Natural killer cell (primary cell): ENCODE measurements around the gene BDKRB2. TPM values are rescaled to one million over a fixed set of nuclear protein-coding genes. Genes with fewer than 3 reads are reported as not detected.

Experiments
- ATAC-seq, 3 donors: fragments of 150-1000 bp in 2 of 3; fragments of 200-7000 bp in 1 of 3; cut with Tn5 transposase; 1 replicate in 1 of 3; 2 replicates in 2 of 3; pipeline ENCODE4 v1.10.0; 2021; ENCODE audit warnings: mild to moderate bottlenecking in 2 of 3, moderate library complexity in 2 of 3
- DNase-seq, 2 donors: peaks; one replicate each; pipeline versions ENCODE4 v3.0.0 to v3.0.0-alpha.2; 2013 to 2021; ENCODE audit warnings: mixed read lengths in 1 of 2
- H3K27ac ChIP-seq: one replicate; pipeline ENCODE4 v1.5.1; 2013; ENCODE audit warnings: mild to moderate bottlenecking, low read length
- H3K27me3 ChIP-seq: one replicate; pipeline ENCODE4 v1.6.1; 2013; ENCODE audit warnings: low read length; ENCODE audit not compliant: control insufficient read depth, insufficient read depth
- H3K36me3 ChIP-seq: one replicate; pipeline ENCODE4 v1.6.1; 2013; ENCODE audit warnings: low read length; ENCODE audit not compliant: control insufficient read depth, insufficient read depth
- H3K4me1 ChIP-seq: one replicate; pipeline ENCODE4 v1.6.1; 2013; ENCODE audit warnings: low read length; ENCODE audit not compliant: control insufficient read depth, insufficient read depth
- H3K4me3 ChIP-seq: one replicate; pipeline ENCODE4 v1.5.1; 2013; ENCODE audit warnings: low read length
- H3K9me3 ChIP-seq: one replicate; pipeline ENCODE4 v1.6.1; 2013; ENCODE audit warnings: low read length; ENCODE audit not compliant: control insufficient read depth, insufficient read depth
- H3K27ac Mint-ChIP-seq, 2 donors: one replicate each; pipeline ENCODE4 v1.8.0; 2022; ENCODE audit warnings: mild to moderate bottlenecking in 2 of 2, mixed read lengths in 2 of 2, moderate library complexity in 1 of 2
- H3K27me3 Mint-ChIP-seq, 2 donors: one replicate each; pipeline ENCODE4 v1.8.0; 2022; ENCODE audit warnings: low read depth in 2 of 2, mixed read lengths in 2 of 2
- H3K36me3 Mint-ChIP-seq: one replicate; pipeline ENCODE4 v1.8.0; 2022; ENCODE audit warnings: mixed read lengths
- H3K4me1 Mint-ChIP-seq, 2 donors: one replicate each; pipeline ENCODE4 v1.8.0; 2022; ENCODE audit warnings: mixed read lengths in 2 of 2
- H3K4me3 Mint-ChIP-seq: one replicate; pipeline ENCODE4 v1.8.0; 2022; ENCODE audit warnings: mild to moderate bottlenecking, moderate library complexity, mixed read lengths
- H3K9me3 Mint-ChIP-seq, 2 donors: one replicate each; pipeline ENCODE4 v1.8.0; 2022; ENCODE audit warnings: mixed read lengths in 2 of 2
- WGBS: methylation state at CpG from one replicate; pipeline ENCODE4 v1.1.7; 2013; ENCODE audit warnings: missing lambda C conversion rate; ENCODE audit not compliant: insufficient coverage; 5-methylcytosine and 5-hydroxymethylcytosine counted together
- intact Hi-C: fragments of 100-400 bp; cut with micrococcal nuclease; formaldehyde crosslinking; loops from one replicate; pipeline ENCODE4 v1.14.2; 2022
- total RNA-seq, 4 donors: library from RNA; stranded (reverse); fragments of 120-200 nt in 1 of 4; gene quantifications; one replicate each; pipeline versions ENCODE4 v1.2.3 to v1.2.4, GENCODE V29; 2013 to 2022
- TF ChIP-seq, protein P1 (sequence below): fragments of 200-600 bp; IDR thresholded peaks from one replicate; pipeline ENCODE4 v1.8.0; 2022; ENCODE audit warnings: antibody characterized with exemption

BDKRB2 gene
- total RNA-seq, 3 donors from 2014 or later (not counting 1 experiment from before 2014, with no cell fraction given) = not detected

DNA sequence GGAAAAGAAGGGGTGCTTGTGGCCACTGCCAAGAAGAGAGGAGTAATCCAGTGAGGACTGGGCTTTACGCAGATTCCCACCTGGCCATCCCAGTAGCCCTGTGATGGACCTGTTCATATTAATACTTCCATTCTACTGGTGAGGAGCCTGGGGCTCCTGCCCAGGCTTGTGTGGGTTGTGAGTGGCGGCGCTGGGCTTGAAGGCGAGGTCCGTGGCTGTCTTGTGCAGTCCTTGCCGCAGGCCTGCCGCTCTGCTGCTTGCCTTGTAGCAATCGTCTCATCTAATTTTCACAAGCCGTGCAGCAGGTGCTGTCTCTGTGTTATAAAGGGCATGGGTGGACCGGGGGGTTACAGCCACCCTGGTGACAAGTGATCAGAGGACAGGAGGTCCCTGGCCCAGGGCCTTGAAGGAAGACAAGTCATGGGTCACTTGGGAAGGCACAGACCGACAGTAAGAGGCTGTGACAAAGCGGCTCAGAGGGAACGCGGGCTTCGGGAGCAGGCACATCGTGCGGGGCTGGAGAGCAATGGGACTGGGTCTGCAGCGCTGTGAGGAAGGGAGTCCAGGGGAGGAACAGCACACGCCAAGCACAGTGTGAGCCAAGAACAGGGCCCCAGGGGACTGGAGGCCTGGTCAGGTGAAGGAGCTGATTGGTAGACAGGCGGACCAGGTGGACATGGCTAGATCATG, 7.3 kb upstream of the BDKRB2 start:
- Histone ChIP-seq H3K9me3 (no peaks in the 10 kb centered on the region), H3K36me3 (no peaks in the 10 kb centered on the region), H3K4me3 (no peak overlapping the region), H3K27me3 (no peaks in the 10 kb centered on the region), H3K4me1 (no peaks in the 10 kb centered on the region), H3K27ac (no peak overlapping the region)
- Mint-ChIP-seq H3K4me3 (no peak overlapping the region), H3K27ac (no peak overlapping the region), H3K27me3 (peaks cover 10 to 14% of the 10 kb centered on the region in 2 donors), H3K36me3 (no peaks in the 10 kb centered on the region), H3K9me3 (no peaks in the 10 kb centered on the region), H3K4me1 (peaks cover 0 to 5% of the 10 kb centered on the region in 2 donors)
- intact Hi-C loops = no loop called here
- DNase-seq (no peak), ATAC-seq (no peak)
- TF ChIP-seq, protein P1, sequence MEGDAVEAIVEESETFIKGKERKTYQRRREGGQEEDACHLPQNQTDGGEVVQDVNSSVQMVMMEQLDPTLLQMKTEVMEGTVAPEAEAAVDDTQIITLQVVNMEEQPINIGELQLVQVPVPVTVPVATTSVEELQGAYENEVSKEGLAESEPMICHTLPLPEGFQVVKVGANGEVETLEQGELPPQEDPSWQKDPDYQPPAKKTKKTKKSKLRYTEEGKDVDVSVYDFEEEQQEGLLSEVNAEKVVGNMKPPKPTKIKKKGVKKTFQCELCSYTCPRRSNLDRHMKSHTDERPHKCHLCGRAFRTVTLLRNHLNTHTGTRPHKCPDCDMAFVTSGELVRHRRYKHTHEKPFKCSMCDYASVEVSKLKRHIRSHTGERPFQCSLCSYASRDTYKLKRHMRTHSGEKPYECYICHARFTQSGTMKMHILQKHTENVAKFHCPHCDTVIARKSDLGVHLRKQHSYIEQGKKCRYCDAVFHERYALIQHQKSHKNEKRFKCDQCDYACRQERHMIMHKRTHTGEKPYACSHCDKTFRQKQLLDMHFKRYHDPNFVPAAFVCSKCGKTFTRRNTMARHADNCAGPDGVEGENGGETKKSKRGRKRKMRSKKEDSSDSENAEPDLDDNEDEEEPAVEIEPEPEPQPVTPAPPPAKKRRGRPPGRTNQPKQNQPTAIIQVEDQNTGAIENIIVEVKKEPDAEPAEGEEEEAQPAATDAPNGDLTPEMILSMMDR = no peak
- WGBS = 93% methylated on average over 20 of the region's 20 CpGs

DNA sequence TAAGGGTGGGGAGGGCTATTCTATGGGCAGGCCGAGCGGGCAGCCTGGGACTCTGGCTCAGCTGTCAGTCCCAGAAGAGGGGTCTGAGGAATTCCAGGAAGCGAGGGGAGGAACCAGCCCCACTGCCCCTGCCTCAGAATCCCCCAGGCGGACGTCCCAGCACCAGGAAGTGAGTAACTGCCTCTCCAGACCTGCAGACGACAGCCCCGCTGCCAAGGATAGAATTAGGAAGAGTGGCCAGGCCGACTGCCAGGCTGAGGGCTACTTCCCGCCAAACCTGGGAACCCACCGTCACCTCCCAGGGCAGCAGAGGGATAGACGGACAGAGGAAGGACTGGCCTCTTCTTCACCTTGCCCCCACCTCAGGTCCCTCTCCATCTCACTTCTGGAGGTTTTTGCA, 6.7 kb upstream of the BDKRB2 start:
- Mint-ChIP-seq H3K9me3 (no peaks in the 10 kb centered on the region), H3K36me3 (no peaks in the 10 kb centered on the region), H3K27me3 (peaks cover 16% of the 10 kb centered on the region in 2 donors), H3K4me3 (no peak overlapping the region), H3K4me1 (peaks cover 0 to 5% of the 10 kb centered on the region in 2 donors), H3K27ac (no peak overlapping the region)
- Histone ChIP-seq H3K4me1 (no peaks in the 10 kb centered on the region), H3K4me3 (no peak overlapping the region), H3K27me3 (no peaks in the 10 kb centered on the region), H3K9me3 (no peaks in the 10 kb centered on the region), H3K36me3 (no peaks in the 10 kb centered on the region), H3K27ac (no peak overlapping the region)
- ATAC-seq (no peak), DNase-seq (no peak)
- intact Hi-C loops = no loop called here
- TF ChIP-seq, protein P1 = no peak
- 59% methylated on average over 11 of the region's 11 CpGs for WGBS

DNA sequence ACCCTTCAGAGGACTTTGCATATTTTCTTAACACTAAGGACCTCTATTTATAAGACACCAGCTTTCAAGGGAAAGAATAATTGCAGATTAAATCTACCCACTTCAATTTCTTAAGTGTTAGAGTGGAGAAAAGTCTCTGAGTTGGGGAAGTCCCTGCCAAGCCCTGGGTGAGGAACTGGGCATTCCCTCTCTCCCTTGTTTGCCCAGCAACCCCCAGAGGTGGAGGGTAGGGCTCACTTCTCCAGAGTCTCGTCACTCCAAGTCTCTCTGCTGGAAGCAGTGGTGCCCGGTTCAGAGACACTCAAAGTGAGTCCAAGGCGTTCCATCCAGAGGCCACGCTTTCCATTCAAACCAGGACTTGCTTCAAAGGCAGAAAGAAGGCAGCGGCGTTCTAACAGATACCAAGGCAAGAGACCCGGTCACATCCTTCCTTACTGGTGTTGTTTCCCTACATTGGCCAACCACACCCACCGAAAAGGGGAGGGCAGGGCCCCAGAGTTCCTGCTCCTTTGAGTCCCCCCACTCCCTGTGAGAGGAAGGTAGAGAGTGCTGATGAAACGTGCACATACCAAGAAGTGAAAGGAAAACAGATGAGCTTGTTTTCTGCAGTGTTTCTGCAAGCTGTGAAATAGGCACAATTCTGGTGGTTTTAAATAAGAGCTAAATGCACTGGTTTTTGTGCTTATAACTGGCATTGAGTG, 6.1 kb upstream of the BDKRB2 start:
- Histone ChIP-seq H3K27ac (no peak overlapping the region), H3K4me3 (no peak overlapping the region), H3K36me3 (no peaks in the 10 kb centered on the region), H3K9me3 (no peaks in the 10 kb centered on the region), H3K4me1 (no peaks in the 10 kb centered on the region), H3K27me3 (peaks cover 3% of the 10 kb centered on the region)
- intact Hi-C loops = no loop called here
- DNase-seq (peak in 1 of 2 donors; percentile 36), ATAC-seq (no peak)
- H3K4me1 Mint-ChIP-seq = peaks cover 0 to 5% of the 10 kb centered on the region in 2 donors
- no peak overlapping the region for H3K4me3 Mint-ChIP-seq
- no peaks in the 10 kb centered on the region for H3K9me3 Mint-ChIP-seq
- TF ChIP-seq, protein P1 = no peak
- H3K27ac Mint-ChIP-seq = no peak overlapping the region
- H3K36me3 Mint-ChIP-seq = no peaks in the 10 kb centered on the region
- 27% methylated on average over 8 of the region's 9 CpGs for WGBS
- peaks cover 19 to 22% of the 10 kb centered on the region in 2 donors for H3K27me3 Mint-ChIP-seq
